PFSK-1 (cell line): Measurements from ENCODE around the gene COL6A3.

Experiments used
- POLR2AphosphoS5 ChIP-seq: IDR thresholded peaks from 2 replicates; pipeline ENCODE4 v1.6.1; 2012; ENCODE audit warnings: low read depth, mild to moderate bottlenecking, control low read depth, low read length, moderate library complexity
- SIN3A ChIP-seq: IDR thresholded peaks from 2 replicates; pipeline ENCODE4 v1.6.1; 2012; ENCODE audit warnings: mild to moderate bottlenecking, low read length, moderate library complexity, borderline replicate concordance; ENCODE audit not compliant: insufficient read depth
- TF ChIP-seq, protein P1 (sequence below), 2 experiments: IDR thresholded peaks; 2 replicates each; pipeline versions ENCODE4 v1.6.1 to v1.8.0; 2011 to 2012; ENCODE audit warnings: low read depth in 2 of 2, low read length in 2 of 2, control low read depth in 1 of 2, inconsistent platforms in 1 of 2, mild to moderate bottlenecking in 1 of 2, moderate library complexity in 1 of 2; ENCODE audit not compliant: insufficient read depth in 1 of 2

DNA sequence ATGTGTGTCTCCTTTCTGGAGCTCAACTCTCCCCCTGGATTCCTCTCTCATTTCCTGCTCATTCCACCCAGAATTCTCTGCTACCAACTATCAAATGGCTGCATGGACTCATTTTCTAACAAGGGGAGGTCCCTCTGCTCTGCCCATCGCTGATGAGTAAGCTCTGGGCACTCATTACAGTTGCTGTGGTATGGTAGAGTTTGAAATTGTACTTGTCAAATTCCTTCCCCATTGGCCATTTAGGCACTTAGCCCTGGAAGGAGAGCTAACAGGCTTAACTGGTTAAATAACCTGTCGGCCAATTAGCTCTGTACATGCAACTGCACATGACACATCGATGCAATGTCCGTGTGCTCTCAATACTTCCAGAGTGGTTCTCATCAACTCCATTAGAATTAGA, 20.4 kb downstream of the COL6A3 start:
- TF ChIP-seq POLR2AphosphoS5 (no peak), SIN3A (no peak)
- TF ChIP-seq, protein P1, sequence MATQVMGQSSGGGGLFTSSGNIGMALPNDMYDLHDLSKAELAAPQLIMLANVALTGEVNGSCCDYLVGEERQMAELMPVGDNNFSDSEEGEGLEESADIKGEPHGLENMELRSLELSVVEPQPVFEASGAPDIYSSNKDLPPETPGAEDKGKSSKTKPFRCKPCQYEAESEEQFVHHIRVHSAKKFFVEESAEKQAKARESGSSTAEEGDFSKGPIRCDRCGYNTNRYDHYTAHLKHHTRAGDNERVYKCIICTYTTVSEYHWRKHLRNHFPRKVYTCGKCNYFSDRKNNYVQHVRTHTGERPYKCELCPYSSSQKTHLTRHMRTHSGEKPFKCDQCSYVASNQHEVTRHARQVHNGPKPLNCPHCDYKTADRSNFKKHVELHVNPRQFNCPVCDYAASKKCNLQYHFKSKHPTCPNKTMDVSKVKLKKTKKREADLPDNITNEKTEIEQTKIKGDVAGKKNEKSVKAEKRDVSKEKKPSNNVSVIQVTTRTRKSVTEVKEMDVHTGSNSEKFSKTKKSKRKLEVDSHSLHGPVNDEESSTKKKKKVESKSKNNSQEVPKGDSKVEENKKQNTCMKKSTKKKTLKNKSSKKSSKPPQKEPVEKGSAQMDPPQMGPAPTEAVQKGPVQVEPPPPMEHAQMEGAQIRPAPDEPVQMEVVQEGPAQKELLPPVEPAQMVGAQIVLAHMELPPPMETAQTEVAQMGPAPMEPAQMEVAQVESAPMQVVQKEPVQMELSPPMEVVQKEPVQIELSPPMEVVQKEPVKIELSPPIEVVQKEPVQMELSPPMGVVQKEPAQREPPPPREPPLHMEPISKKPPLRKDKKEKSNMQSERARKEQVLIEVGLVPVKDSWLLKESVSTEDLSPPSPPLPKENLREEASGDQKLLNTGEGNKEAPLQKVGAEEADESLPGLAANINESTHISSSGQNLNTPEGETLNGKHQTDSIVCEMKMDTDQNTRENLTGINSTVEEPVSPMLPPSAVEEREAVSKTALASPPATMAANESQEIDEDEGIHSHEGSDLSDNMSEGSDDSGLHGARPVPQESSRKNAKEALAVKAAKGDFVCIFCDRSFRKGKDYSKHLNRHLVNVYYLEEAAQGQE (IDR thresholded peaks at IDR 0.05; ENCODE audit: insufficient read depth in 1 of 2, low read depth in 2 of 2, low read length in 2 of 2): no peak
